C4-2B (cell line): ENCODE results near the gene KBTBD8.

Source experiments
- ZFX ChIP-seq: fragments of 450-650 bp; IDR thresholded peaks from 2 replicates; pipeline ENCODE4 v1.6.1; 2017
- TF ChIP-seq, protein P1 (sequence below): fragments of 450-650 bp; conservative IDR thresholded peaks from 2 replicates; pipeline ENCODE4 v1.5.1; 2017; ENCODE audit warnings: mild to moderate bottlenecking

DNA sequence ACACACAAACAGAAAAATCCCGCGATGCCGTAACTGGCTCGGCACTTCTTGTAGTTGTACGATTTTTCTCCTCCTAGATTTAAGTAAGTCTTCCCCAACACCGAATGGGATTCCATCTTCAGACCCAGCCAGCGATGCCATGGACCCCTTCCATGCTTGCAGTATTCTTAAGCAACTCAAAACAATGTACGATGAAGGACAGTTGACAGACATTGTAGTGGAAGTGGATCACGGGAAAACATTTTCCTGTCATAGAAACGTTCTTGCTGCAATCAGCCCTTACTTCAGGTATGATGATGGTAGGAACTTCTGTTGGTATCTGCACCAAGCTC, 763 bp downstream of the KBTBD8 start:
- TF ChIP-seq, protein P1, sequence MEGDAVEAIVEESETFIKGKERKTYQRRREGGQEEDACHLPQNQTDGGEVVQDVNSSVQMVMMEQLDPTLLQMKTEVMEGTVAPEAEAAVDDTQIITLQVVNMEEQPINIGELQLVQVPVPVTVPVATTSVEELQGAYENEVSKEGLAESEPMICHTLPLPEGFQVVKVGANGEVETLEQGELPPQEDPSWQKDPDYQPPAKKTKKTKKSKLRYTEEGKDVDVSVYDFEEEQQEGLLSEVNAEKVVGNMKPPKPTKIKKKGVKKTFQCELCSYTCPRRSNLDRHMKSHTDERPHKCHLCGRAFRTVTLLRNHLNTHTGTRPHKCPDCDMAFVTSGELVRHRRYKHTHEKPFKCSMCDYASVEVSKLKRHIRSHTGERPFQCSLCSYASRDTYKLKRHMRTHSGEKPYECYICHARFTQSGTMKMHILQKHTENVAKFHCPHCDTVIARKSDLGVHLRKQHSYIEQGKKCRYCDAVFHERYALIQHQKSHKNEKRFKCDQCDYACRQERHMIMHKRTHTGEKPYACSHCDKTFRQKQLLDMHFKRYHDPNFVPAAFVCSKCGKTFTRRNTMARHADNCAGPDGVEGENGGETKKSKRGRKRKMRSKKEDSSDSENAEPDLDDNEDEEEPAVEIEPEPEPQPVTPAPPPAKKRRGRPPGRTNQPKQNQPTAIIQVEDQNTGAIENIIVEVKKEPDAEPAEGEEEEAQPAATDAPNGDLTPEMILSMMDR = no peak
- no peak for TF ChIP-seq ZFX
